Glomerular endothelial cell (primary cell): ENCODE data around the gene CHST11. TPM values are rescaled to one million over a fixed set of nuclear protein-coding genes. Genes with fewer than 3 reads are reported as not detected.
"Not testable (repeated sequence)": the region's sequence is repeated elsewhere in the genome, so short reads cannot be mapped to it uniquely, and the experiment has no call there.

Source experiments
- DNase-seq: peaks from one replicate; pipeline ENCODE4 v3.0.0-alpha.2; 2011; ENCODE audit warnings: low read depth, low spot score; ENCODE audit errors: extremely low read depth
- total RNA-seq: library from RNA; depleted of rRNA; stranded (reverse); fragments of >200 nt; gene quantifications from 2 replicates; pipeline ENCODE4 v1.2.3, GENCODE V29; 2015

The CHST11 gene
- total RNA-seq, 1 donor from 2014 or later = 33.9 TPM

DNA sequence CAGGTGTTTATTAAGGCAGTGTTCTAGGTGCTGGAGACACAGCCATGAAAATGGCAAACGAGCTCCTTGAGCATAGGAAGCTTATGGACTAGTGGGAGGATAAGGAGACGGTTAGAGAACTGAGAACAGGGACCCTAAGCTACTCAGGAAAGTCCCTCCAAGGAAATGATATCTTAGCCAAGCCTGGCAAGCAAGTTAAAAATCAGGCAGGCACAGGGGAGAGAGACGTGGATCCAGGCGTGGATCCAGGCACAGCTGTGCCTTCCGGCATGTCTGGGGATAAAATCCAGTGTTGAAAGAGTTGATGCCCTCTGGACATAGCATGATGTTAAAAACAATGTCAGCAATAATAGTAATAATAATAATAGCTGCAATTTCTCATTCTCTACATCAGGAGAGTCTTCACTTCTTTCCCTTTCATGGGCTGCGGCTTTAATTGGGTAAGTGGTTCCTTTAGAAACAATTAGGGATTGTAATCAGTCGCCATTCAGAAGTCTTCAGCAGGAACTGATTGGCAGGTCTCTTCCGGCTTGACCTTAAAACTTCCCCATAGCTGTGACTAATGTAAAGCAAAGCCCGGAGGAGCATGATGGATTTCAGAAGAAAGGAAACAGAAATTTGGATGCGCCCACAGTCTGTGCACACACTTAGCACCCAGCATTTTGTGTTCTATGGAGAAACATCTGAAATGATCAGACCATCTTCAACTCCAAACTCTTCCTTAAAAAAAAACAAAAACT, 271.1 kb downstream of the CHST11 start:
- DNase-seq = no peak

DNA sequence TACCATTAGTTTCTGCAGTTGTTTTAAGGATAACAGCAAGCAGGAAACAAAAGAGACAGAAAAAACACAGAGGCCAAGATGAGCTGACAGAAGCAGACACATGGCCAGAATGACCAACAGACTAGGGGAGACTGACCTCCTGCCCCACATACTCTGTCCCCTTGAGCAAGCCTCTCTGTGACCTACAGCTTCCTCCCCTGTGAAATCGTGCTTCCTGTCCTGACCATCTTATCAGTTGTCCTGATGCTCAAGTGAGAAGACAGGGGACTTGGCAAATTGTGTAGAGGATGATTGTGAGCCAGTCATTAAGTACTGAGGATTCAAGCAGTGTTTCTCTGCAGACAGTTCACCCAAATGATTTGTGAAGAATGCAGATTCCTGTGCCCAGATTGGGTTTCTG, 272.3 kb downstream of the CHST11 start:
- no peak for DNase-seq

- DNase-seq = no peak
Observed at GRCh38 chr12:104729610-104730446, 273.1 kb downstream of the CHST11 start.

DNA sequence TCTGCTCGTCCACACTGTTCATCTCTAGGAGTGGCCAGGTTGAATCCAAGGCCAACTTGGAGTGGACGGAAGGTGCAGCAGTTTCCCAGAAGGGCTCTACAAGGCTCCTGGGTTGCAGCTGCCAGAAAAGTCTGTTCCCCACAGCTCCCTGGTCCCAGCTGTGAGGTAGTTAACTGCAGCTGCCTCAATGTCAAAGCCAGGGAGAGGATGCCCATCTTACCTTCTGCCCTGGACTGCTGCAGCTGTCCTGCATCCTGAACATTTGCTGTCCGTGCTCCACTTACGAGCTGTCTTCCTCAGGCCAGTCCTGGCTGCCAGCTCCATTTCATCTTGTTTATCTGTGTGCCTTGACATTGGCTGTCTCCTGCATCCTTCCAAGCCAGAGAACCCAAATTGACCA, 274.0 kb downstream of the CHST11 start:
- no peak for DNase-seq

- no peak for DNase-seq
Observed at GRCh38 chr12:104733717-104734175, 277.0 kb downstream of the CHST11 start.

GRCh38 chr12:104734541-104735095, 277.9 kb downstream of the CHST11 start:
- no peak for DNase-seq

GRCh38 chr12:104735801-104736200, 279.1 kb downstream of the CHST11 start:
- DNase-seq = no peak

GRCh38 chr12:104736307-104736706, 279.6 kb downstream of the CHST11 start:
- no peak for DNase-seq

GRCh38 chr12:104737113-104737512, 280.4 kb downstream of the CHST11 start:
- DNase-seq = no peak

DNA sequence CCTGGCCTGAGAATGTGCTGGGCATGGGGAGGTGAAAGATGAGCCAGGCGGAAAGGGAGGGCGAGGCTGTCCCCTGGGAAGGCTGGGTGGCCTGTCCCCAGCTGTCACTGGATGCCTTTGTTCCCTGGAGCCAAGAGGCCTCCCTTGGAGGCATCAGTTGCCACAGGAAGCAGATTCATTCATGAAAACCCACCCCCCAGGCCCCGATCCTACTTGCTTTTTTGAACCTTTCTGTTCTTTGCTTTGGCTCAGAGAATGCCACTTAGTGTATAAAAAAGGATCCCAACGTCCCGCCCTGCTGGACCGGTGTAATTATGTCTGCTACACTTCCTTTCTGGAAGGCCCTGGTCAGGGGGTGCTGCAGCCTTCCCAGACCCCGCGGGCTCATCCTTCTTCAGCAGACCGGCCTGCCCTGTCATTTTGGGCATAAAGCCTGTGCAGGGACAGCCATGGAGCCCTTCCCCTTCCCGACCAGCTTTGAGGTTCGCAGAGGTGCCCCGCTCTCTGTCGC, 281.1 kb downstream of the CHST11 start:
- no peak for DNase-seq

DNA sequence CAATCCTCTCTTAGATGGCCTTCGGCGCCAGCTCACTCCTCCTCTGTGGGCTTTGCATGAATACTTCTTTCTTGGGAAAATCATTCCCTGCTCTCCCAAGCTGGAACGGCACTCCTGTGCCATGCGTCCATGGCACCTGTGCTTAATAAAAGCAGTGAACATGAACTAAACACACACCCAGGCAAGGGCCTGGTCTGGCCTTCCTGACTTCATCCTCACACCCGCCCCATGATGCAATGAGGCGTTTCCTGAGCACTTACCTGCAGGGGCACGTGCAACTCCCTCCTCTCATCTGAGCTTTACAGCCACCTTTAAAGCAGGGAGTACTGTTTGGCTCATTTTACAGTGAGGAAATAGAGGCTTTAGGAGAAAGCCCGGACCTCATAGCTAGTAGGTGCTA, 281.6 kb downstream of the CHST11 start:
- no peak for DNase-seq

- DNase-seq = no peak
Observed at GRCh38 chr12:104738776-104739642, 282.3 kb downstream of the CHST11 start.

GRCh38 chr12:104740668-104741067, 283.9 kb downstream of the CHST11 start:
- DNase-seq = no peak

GRCh38 chr12:104741077-104741476, 284.3 kb downstream of the CHST11 start:
- no peak for DNase-seq

GRCh38 chr12:104741497-104742367, 285.0 kb downstream of the CHST11 start:
- no peak for DNase-seq

DNA sequence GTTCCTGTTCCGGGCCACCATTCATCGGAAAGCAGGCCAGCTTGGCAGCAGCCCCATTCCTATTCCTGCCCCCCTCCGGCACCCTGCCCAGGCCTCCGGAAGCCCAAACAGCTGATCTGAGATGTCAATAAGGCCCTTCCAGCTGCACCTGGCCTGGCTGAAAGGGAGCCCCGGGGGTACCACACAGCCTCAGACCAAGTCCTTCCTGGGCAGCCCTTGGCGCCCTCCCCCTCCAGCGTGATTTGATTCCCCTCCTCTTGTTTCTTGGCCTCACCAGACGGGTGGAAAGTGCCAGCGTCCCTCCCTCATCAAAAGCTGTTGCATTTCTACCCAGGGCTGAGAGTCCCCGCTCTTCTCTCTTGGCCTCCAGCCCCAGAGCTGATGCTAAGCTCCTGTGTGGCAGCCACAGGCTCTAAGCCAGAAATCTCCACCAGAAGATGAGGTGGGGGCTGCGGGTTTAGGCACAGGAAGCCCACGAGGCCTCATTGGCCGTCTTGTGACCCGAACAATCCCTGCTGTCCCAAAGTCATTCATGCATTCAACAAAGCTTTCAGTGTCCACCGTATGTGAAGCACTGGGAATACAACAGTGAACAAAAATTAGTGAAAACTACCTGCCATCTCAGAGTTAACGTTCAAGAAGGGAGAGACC, 285.9 kb downstream of the CHST11 start:
- DNase-seq = no peak

DNA sequence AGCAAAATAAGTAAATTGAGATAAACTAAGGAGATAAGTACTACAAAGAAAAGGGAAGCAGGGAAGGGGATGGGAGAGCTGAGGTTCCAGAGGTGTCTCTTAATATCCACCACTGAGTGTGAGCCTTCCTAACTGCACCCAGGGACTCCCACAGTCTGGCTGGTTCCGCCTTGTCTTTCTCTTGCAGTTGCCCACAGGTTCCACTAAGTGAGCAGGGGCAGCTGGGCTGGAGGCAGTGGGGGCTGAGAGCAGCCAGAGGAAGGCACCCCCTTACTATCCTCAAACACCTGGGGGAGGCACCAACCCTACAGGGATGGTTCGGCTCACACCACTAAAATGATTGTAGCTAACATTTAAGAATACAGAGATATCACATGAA, 286.4 kb downstream of the CHST11 start:
- no peak for DNase-seq

DNA sequence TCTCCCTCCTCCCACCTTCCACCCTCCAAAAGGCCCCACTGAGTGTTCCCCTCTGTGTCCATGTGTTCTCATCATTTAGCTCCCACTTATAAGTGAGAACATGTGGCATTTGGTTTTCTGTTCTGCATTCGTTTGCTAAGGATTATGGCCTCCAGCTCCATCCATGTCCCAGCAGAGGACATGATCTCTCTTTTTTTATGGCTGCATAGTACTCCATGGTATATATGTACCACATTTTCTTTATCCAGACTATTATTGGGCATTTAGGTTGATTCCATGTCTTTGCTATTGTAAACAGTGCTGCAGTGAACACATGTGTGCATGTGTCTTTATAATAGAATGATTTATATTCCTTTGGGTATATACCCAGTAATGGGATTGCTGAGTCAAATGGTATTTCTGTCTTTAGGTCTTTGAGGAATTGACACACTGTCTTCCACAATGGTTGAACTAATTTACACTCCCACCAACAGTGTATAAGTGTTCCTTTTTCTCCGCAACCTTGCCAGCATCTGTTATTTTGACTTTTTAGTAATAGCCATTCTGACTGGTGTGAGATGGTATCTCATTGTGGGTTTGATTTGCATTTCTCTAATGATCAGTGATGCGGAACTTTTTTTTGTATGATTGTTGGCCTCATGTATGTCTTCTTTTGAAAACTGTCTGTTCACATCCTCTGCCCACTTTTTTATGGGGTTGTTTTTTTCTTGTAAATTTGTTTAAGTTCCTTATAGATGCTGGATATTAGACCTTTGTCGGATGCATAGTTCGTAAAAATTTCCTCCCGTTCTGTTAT, 287.2 kb downstream of the CHST11 start:
- not testable (repeated sequence) for DNase-seq
